Esophagus squamous epithelium (tissue), 4 donors: ENCODE data around the gene CTTNBP2.

ENCODE experiments used
- POLR2A ChIP-seq, 4 donors: fragments of 450-650 bp; IDR thresholded peaks; one replicate each; pipeline ENCODE4 v1.6.1; 2017; ENCODE audit warnings: antibody characterized with exemption in 4 of 4, mild to moderate bottlenecking in 4 of 4, moderate library complexity in 3 of 4
- TF ChIP-seq, protein P1 (sequence below), 6 experiments: fragments of 450-650 bp in 4 of 6; fragments of 200-600 bp in 2 of 6; sonication (generic) in 2 of 6; IDR thresholded peaks; one replicate each; pipeline ENCODE4 v1.5.1; 2016 to 2019; ENCODE audit warnings: antibody characterized with exemption in 6 of 6, mild to moderate bottlenecking in 4 of 6, moderate library complexity in 4 of 6

DNA sequence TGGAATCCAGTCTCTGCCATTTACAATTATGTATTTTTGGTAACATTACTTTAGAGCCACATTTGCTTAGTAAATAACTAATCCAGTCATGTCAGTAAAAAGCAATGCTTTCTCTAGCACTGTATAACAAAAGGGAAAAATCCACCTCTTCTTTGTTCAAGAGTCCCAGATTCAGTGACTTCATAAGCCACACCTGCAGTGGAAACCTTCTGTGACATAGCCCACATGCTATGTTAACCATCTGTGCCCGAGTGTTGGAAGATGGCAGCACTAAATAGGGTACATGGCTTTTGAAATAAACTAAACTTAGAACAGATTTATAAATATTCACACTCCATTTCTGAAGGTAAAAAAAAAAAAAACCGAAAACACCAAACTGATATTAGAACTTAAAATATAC is 83.0 kb downstream of the CTTNBP2 start:
- TF ChIP-seq, protein P1, sequence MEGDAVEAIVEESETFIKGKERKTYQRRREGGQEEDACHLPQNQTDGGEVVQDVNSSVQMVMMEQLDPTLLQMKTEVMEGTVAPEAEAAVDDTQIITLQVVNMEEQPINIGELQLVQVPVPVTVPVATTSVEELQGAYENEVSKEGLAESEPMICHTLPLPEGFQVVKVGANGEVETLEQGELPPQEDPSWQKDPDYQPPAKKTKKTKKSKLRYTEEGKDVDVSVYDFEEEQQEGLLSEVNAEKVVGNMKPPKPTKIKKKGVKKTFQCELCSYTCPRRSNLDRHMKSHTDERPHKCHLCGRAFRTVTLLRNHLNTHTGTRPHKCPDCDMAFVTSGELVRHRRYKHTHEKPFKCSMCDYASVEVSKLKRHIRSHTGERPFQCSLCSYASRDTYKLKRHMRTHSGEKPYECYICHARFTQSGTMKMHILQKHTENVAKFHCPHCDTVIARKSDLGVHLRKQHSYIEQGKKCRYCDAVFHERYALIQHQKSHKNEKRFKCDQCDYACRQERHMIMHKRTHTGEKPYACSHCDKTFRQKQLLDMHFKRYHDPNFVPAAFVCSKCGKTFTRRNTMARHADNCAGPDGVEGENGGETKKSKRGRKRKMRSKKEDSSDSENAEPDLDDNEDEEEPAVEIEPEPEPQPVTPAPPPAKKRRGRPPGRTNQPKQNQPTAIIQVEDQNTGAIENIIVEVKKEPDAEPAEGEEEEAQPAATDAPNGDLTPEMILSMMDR (IDR thresholded peaks at IDR 0.05): no peak
- TF ChIP-seq POLR2A (IDR thresholded peaks at IDR 0.05): no peak
